SU-DHL-6 (cell line): Measurements from ENCODE around the gene AGAP1.

Experiments used
- CTCF ChIP-seq: fragments of 200-600 bp; sonication (generic); IDR thresholded peaks from one replicate; pipeline ENCODE4 v1.5.1; 2017; ENCODE audit warnings: antibody characterized with exemption, mild to moderate bottlenecking, low read length, moderate library complexity; ENCODE audit not compliant: insufficient read depth, poor library complexity, severe bottlenecking
- EZH2phosphoT487 ChIP-seq: fragments of 200-600 bp; sonication (generic), shearing (Covaris generic); conservative IDR thresholded peaks from 2 replicates; pipeline ENCODE4 v1.6.1; 2018; ENCODE audit warnings: mild to moderate bottlenecking, antibody characterized with exemption, low read length, moderate library complexity, mixed read lengths

DNA sequence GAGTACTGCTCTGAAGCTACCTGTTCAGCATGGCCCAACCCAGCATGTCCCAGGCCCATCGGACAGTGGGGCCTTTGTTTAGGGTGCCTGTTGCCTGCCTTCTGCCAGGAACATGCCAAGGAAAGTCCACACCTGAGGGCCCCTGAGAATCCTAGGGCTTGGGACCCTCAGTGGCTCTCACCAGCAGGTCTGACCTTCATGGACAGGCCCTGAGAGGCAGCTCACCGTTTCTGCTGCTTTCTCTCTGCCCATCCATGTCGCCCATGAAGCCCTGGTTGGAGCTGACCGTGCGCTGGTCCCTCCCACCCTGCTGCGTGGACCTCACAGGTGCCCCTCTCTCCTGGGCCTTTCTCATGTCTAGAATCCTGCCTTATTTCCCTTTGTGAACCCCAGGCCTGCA, 550.3 kb downstream of the AGAP1 start:
- TF ChIP-seq CTCF (no peak), EZH2phosphoT487 (no peak)
